Activated naive CD8-positive, alpha-beta T cell treated with anti-CD3 and anti-CD28 coated beads for 36 hours (primary cell): ENCODE data around the gene MRPS18A. TPM values are rescaled to one million over a fixed set of nuclear protein-coding genes. Genes with fewer than 3 reads are reported as not detected.
"Not testable (repeated sequence)": the region's sequence is repeated elsewhere in the genome, so short reads cannot be mapped to it uniquely, and the experiment has no call there.

ENCODE experiments used
- DNase-seq: peaks from one replicate; pipeline ENCODE4 v3.0.0; 2021
- H3K27ac Mint-ChIP-seq: one replicate; pipeline ENCODE4 v1.8.0; 2022; ENCODE audit warnings: mild to moderate bottlenecking, moderate library complexity, mixed read lengths
- H3K27me3 Mint-ChIP-seq: one replicate; pipeline ENCODE4 v1.8.0; 2022; ENCODE audit warnings: mild to moderate bottlenecking, mixed read lengths
- H3K36me3 Mint-ChIP-seq: one replicate; pipeline ENCODE4 v1.8.0; 2021; ENCODE audit warnings: mild to moderate bottlenecking, mixed read lengths
- H3K4me1 Mint-ChIP-seq: one replicate; pipeline ENCODE4 v1.8.0; 2021; ENCODE audit warnings: mixed read lengths
- H3K4me3 Mint-ChIP-seq: one replicate; pipeline ENCODE4 v1.8.0; 2022; ENCODE audit warnings: mild to moderate bottlenecking, moderate library complexity, mixed read lengths
- H3K9me3 Mint-ChIP-seq: one replicate; pipeline ENCODE4 v1.8.0; 2022; ENCODE audit warnings: mixed read lengths
- total RNA-seq, 2 experiments: library from RNA; stranded (reverse); gene quantifications; one replicate each; pipeline ENCODE4 v1.2.3, GENCODE V29; 2021

MRPS18A gene
- total RNA-seq, 2 experiments from 2014 or later, result 63.8 to 65.3 TPM

DNA sequence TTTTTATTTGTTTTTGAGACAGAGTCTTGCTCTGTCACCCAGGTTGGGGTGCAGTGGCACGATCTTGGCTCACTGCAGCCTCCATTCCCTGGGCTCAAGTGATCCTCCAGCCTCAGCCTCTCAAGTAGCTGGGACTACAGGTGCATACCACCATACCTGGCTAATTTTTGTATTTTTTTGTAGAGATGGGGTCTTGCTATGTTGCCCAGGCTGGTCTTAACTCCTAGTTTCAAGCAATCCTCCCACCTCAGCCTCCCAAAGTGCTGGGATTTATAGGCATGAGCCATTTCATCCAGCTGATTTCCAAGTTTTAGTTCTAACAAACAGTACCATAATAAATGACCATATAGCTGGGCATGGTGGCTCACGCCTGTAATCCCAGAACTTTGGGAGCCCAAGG is 34.8 kb downstream of the MRPS18A start:
- H3K4me3 Mint-ChIP-seq, DNase-seq, H3K4me1 Mint-ChIP-seq, H3K27ac Mint-ChIP-seq, H3K36me3 Mint-ChIP-seq, H3K27me3 Mint-ChIP-seq, H3K9me3 Mint-ChIP-seq: not testable (repeated sequence)

GRCh38 chr6:43648248-43648647 is 39.3 kb downstream of the MRPS18A start:
- H3K36me3 Mint-ChIP-seq, result peaks cover 4% of the 10 kb centered on the region
- no peaks in the 10 kb centered on the region for H3K9me3 Mint-ChIP-seq
- no peak overlapping the region for H3K27ac Mint-ChIP-seq

GRCh38 chr6:43647613-43648012 is 40.0 kb downstream of the MRPS18A start:
- no peaks in the 10 kb centered on the region for H3K27me3 Mint-ChIP-seq
- H3K4me3 Mint-ChIP-seq, result no peak overlapping the region
- no peak for DNase-seq
- peaks cover 7% of the 10 kb centered on the region for H3K4me1 Mint-ChIP-seq
- H3K27ac Mint-ChIP-seq, result no peak overlapping the region
- H3K36me3 Mint-ChIP-seq, result peaks cover 4% of the 10 kb centered on the region
- no peaks in the 10 kb centered on the region for H3K9me3 Mint-ChIP-seq

More at GRCh38 chr6:43648248-43648647, 39.3 kb downstream of the MRPS18A start:
- Mint-ChIP-seq H3K4me1 (peaks cover 7% of the 10 kb centered on the region), H3K4me3 (no peak overlapping the region), H3K27me3 (no peaks in the 10 kb centered on the region)
- no peak for DNase-seq

DNA sequence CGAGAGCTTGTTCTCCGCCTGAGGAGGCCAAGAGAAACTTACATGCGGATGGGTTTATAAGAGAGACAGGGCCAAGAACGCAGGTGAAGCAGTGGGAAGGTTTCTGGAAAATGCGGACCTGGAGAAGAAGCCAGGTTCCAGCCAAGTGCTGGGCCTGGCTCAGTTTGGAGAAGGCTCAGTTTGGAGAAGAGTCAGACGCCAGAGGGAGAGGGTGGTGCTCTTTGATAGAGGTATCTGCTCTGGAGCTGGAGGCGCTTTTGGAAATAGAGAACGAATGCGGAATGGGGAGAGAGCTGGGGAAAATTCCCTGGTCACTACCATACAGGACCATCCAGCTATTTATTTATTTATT is 42.0 kb downstream of the MRPS18A start:
- no peaks in the 10 kb centered on the region for H3K27me3 Mint-ChIP-seq
- DNase-seq, result no peak
- no peaks in the 10 kb centered on the region for H3K9me3 Mint-ChIP-seq
- no peak overlapping the region for H3K27ac Mint-ChIP-seq
- H3K4me1 Mint-ChIP-seq, result peaks cover 7% of the 10 kb centered on the region
- peaks cover 8% of the 10 kb centered on the region for H3K36me3 Mint-ChIP-seq
- H3K4me3 Mint-ChIP-seq, result peak overlapping the region; percentile 78

DNA sequence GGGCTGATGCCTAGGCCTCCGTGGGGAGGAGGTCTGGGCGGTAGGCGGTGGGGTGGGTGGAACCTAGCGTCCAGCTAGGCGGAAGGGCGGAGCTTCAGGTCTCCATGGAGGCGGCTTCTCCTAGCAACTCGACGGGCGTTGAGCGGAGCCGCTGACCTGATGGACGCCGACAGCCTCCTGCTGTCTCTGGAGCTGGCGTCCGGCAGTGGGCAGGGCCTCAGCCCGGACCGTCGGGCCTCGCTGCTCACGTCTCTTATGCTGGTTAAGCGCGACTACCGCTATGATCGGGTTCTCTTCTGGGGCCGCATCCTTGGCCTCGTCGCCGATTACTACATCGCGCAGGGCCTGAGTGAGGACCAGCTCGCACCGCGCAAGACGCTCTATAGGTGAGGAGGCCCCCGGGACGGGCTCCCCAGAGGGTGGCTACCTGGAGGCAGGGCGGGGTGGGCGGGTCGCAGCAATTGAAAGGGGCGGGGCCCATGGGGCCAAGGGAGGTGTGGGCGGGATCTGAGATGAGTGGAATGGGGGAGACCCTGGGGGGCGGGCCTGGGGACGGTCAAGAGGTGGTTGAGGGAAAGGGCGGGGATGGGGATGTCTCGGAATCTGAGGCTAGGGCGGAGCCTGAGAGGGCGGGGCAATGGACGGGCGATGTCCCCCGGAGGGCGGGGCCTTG is 42.5 kb downstream of the MRPS18A start, which contains the start of gene RSPH9:
TSS of gene RSPH9 (plus strand) at position 97 of the 673 bp plus-strand sequence. CDS start at position 160, 63 bp downstream.
- peak; percentile 74 for DNase-seq
- H3K4me1 Mint-ChIP-seq, result peaks cover 10% of the 10 kb centered on the region
- H3K4me3 Mint-ChIP-seq, result peak within 1 kb of the TSS; percentile 78
- H3K9me3 Mint-ChIP-seq, result no peaks in the 10 kb centered on the region
- no peak within 1 kb of the TSS for H3K27ac Mint-ChIP-seq
- no peaks in the 10 kb centered on the region for H3K27me3 Mint-ChIP-seq
- peaks cover 13% of the 10 kb centered on the region for H3K36me3 Mint-ChIP-seq

DNA sequence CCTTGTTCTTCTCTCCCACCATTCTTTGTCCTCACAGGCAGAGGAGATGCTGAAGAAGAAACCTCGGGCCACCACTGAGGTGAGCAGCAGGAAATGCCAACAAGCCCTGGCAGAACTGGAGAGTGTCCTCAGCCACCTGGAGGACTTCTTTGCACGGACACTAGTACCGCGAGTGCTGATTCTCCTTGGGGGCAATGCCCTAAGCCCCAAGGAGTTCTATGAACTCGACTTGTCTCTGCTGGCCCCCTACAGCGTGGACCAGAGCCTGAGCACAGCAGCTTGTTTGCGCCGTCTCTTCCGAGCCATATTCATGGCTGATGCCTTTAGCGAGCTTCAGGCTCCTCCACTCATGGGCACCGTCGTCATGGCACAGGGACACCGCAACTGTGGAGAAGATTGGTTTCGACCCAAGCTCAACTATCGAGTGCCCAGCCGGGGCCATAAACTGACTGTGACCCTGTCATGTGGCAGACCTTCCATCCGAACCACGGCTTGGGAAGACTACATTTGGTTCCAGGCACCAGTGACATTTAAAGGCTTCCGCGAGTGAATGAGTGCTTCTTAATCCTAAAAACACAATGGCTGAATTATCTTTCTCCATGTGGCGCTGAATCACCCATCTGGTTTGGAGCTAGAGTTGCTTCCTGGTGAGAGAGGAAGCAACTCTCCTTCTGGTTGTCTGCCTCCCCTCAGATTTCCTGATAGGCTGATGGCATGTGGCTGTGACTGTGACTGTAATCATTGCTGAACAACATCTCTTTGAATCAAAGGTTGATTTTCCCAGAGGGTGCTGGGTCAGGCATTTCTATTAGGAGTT is 47.4 kb downstream of the MRPS18A start:
- H3K36me3 Mint-ChIP-seq, result peaks cover 37% of the 10 kb centered on the region
- H3K4me1 Mint-ChIP-seq, result peaks cover 29% of the 10 kb centered on the region
- no peak for DNase-seq
- H3K4me3 Mint-ChIP-seq, result no peak overlapping the region
- H3K9me3 Mint-ChIP-seq, result no peaks in the 10 kb centered on the region
- H3K27me3 Mint-ChIP-seq, result no peaks in the 10 kb centered on the region
- H3K27ac Mint-ChIP-seq, result no peak overlapping the region

GRCh38 chr6:43636308-43636659 is 51.3 kb downstream of the MRPS18A start:
- H3K4me3 Mint-ChIP-seq, result peak overlapping the region; percentile 91
- DNase-seq, result no peak

GRCh38 chr6:43635387-43636307 is 51.9 kb downstream of the MRPS18A start, which contains the start of gene MAD2L1BP:
TSS of gene MAD2L1BP (plus strand) at chr6:43635840. CDS start at chr6:43635876, 36 bp downstream.
- DNase-seq, result peak; percentile 87
- peak within 1 kb of the TSS; percentile 89 for H3K27ac Mint-ChIP-seq
- H3K27me3 Mint-ChIP-seq, result no peaks in the 10 kb centered on the region
- H3K36me3 Mint-ChIP-seq, result peaks cover 30% of the 10 kb centered on the region
- H3K4me1 Mint-ChIP-seq, result peaks cover 34% of the 10 kb centered on the region
- H3K4me3 Mint-ChIP-seq, result peak within 1 kb of the TSS; percentile 91
- no peaks in the 10 kb centered on the region for H3K9me3 Mint-ChIP-seq

More at GRCh38 chr6:43636308-43636659, 51.3 kb downstream of the MRPS18A start:
- Mint-ChIP-seq H3K9me3 (no peaks in the 10 kb centered on the region), H3K27ac (peak overlapping the region; percentile 89), H3K4me1 (peaks cover 30% of the 10 kb centered on the region), H3K27me3 (no peaks in the 10 kb centered on the region), H3K36me3 (peaks cover 31% of the 10 kb centered on the region)

- no peak for DNase-seq
- H3K4me3 Mint-ChIP-seq, result peak overlapping the region; percentile 91
- no peaks in the 10 kb centered on the region for H3K9me3 Mint-ChIP-seq
- peaks cover 35% of the 10 kb centered on the region for H3K4me1 Mint-ChIP-seq
- H3K36me3 Mint-ChIP-seq, result peaks cover 23% of the 10 kb centered on the region
- no peaks in the 10 kb centered on the region for H3K27me3 Mint-ChIP-seq
- peak overlapping the region; percentile 89 for H3K27ac Mint-ChIP-seq
These were observed 52.8 kb downstream of the MRPS18A start for GRCh38 chr6:43634702-43635303.

- peaks cover 16% of the 10 kb centered on the region for H3K36me3 Mint-ChIP-seq
- H3K9me3 Mint-ChIP-seq, H3K27me3 Mint-ChIP-seq, H3K4me3 Mint-ChIP-seq, H3K27ac Mint-ChIP-seq, DNase-seq: not testable (repeated sequence)
- H3K4me1 Mint-ChIP-seq, result peaks cover 29% of the 10 kb centered on the region
These were observed 54.6 kb downstream of the MRPS18A start for GRCh38 chr6:43633002-43633401.

GRCh38 chr6:43630980-43631619 is 56.5 kb downstream of the MRPS18A start:
- Mint-ChIP-seq H3K4me3 (peak overlapping the region; percentile 15), H3K27ac (peak overlapping the region; percentile 67), H3K4me1 (peaks cover 41% of the 10 kb centered on the region), H3K36me3 (peaks cover 11% of the 10 kb centered on the region), H3K27me3 (no peaks in the 10 kb centered on the region), H3K9me3 (no peaks in the 10 kb centered on the region)
- DNase-seq, result no peak

DNA sequence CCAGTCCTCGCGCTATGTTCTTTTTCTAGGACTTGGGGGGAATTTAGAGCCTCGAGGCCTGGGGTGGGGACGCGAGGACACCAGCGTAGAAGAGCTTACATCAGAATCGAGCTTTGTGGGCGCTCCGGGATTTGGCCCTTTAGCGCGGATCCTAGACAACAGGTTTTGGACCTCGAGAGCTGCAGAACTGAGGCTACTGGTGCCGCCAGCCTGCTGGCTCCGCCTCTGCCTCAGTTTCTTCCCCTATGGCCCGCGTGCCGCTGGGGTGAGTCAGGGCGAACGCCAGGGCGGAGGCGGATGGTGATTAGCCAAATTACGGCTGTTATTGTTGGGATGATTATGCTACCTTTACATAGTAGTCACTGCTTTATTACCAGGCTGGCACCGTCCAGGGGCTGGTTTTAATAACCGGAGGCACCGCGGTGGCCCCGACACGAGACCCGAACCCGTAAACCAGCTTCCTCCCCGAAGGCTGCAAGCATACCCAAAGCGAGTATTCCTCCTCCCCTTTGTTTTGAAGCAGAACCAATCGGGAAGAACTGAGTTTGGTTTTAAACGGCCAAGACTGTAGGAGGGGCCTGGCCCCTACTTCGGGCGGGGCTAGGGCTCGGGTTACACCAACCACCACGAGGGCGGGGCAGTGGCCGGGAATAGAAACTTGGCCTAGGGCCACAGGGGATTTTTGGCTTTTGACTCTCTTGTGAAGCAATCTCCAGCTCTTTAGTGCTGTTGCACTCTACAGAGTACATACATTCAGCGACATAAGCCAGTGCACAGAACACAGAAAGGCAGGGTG is 57.9 kb downstream of the MRPS18A start:
- peak; percentile 93 for DNase-seq
- Mint-ChIP-seq H3K36me3 (peaks cover 14% of the 10 kb centered on the region), H3K27me3 (no peaks in the 10 kb centered on the region), H3K27ac (peak overlapping the region; percentile 98), H3K4me1 (peaks cover 35% of the 10 kb centered on the region), H3K4me3 (peak overlapping the region; percentile 100), H3K9me3 (no peaks in the 10 kb centered on the region)

DNA sequence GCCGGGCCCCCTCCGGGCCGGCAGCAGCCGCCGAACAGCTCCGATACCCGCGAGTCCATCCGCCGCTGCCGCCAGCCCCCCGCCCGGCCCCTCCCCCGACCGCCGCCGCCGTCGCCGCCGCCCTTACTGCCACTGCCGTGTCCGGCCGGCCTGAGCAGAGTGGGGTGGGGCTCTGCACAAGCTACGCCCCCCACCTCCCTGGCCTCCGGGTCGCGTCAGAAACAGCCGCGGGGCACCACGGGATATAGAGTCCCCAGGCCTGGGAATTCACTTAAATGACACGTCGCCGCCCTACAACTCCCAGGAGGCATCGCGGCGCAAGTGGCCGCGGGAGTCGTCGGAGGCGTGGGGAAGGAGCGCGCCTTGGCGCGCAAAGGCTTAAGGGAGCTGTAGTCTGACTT is 58.5 kb downstream of the MRPS18A start, which contains the start of gene GTPBP2:
TSS of gene GTPBP2 (minus strand) at position 161 of the 401 bp plus-strand sequence. CDS start at position 59, 102 bp downstream.
- Mint-ChIP-seq H3K4me1 (peaks cover 34% of the 10 kb centered on the region), H3K36me3 (peaks cover 14% of the 10 kb centered on the region), H3K27me3 (no peaks in the 10 kb centered on the region), H3K4me3 (peak within 1 kb of the TSS; percentile 100), H3K9me3 (no peaks in the 10 kb centered on the region), H3K27ac (peak within 1 kb of the TSS; percentile 98)
- peak; percentile 97 for DNase-seq
